PC-3 (cell line): Measurements from ENCODE around the gene FAM200B.

Experiments
- EZH2 ChIP-seq: fragments of 300-600 bp; sonication (generic); IDR thresholded peaks from one replicate; pipeline ENCODE4 v1.6.1; 2017; ENCODE audit warnings: antibody characterized with exemption, mild to moderate bottlenecking, low read length; ENCODE audit not compliant: unreplicated experiment
- TF ChIP-seq, protein P1 (sequence below): fragments of 300-600 bp; sonication (generic); conservative IDR thresholded peaks from 2 replicates; pipeline ENCODE4 v1.5.1; 2017; ENCODE audit warnings: antibody characterized with exemption, low read depth, mild to moderate bottlenecking, low read length

DNA sequence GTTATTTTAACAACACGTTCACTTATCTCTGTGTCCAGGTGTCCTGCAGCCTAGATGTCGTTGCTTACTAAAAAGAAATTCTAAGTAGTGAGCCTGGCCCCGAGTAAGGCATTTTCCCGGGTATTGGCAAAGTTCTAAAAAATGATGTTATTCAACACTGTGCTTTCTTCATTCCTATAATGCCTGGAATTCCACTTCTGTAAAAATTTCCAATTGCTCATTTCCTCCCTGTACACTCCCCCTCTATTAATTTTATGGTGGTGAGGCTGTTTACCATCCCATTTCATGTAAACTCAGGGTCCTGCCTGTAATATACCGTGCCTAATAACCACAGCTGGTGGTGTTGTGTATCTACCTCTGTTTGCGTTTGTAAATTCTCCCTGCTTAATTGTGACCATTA lies 35.5 kb downstream of the FAM200B start:
- TF ChIP-seq, protein P1, sequence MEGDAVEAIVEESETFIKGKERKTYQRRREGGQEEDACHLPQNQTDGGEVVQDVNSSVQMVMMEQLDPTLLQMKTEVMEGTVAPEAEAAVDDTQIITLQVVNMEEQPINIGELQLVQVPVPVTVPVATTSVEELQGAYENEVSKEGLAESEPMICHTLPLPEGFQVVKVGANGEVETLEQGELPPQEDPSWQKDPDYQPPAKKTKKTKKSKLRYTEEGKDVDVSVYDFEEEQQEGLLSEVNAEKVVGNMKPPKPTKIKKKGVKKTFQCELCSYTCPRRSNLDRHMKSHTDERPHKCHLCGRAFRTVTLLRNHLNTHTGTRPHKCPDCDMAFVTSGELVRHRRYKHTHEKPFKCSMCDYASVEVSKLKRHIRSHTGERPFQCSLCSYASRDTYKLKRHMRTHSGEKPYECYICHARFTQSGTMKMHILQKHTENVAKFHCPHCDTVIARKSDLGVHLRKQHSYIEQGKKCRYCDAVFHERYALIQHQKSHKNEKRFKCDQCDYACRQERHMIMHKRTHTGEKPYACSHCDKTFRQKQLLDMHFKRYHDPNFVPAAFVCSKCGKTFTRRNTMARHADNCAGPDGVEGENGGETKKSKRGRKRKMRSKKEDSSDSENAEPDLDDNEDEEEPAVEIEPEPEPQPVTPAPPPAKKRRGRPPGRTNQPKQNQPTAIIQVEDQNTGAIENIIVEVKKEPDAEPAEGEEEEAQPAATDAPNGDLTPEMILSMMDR, result no peak
- no peak for TF ChIP-seq EZH2
